Measurements from ENCODE around the gene MYH15.
A peak's percentile ranks its signal among the peaks of the same experiment; 100 is the strongest.

Gene MYH15

DNA sequence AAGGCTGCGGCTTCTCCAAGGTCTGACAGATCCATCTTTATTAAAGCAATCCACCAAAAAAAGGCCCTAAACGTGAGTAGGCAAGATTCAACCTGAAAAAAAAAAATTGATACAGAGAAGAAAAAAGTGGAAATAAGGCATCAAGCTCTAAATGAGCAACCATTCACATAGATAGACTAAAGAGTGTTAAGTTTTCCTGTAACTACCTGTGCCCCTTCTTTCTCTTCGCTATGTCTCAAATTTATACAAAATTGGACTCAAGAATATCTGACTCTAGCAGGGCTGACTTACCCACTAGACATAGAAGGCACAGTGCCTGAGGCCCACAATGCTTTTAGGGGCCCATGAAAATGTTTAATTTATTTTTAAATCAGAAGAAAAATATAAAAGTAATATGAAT, at the start of gene MYH15:
TSS of gene MYH15 (minus strand) at position 101 of the 400 bp plus-strand sequence. CDS start at position 35, 66 bp downstream.
- no peak for DNase-seq (ENCODE audit: low read depth)

DNA sequence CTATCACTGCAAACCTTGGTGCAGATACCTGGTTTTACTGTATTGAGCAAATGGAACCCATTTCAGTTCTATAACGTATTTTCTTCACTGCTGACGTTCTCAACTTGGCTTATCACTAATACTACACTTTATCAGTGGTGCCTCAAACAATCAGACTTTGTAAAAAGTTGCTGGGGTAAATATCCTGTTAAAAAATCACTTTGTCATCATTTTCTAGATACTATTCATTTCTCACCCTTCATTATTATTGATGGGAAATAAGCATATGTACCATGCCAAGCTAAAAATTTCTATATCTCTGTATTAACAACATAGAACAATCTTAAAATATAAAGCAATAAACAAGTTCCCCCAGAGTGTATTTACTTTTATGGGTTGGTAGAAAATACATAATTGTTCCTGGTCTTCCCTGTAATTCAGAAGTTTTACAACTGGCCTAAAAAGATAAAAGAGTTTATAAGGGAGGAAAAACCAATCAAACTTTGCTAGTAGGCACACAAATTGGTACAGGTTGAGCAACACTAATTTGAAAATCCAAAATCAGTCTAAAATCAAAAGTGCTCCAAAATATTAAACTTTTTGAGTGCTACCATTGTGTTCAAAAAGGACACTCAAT, 45.7 kb upstream of the MYH15 start:
- DNase-seq (ENCODE audit: low read depth), result no peak

DNA sequence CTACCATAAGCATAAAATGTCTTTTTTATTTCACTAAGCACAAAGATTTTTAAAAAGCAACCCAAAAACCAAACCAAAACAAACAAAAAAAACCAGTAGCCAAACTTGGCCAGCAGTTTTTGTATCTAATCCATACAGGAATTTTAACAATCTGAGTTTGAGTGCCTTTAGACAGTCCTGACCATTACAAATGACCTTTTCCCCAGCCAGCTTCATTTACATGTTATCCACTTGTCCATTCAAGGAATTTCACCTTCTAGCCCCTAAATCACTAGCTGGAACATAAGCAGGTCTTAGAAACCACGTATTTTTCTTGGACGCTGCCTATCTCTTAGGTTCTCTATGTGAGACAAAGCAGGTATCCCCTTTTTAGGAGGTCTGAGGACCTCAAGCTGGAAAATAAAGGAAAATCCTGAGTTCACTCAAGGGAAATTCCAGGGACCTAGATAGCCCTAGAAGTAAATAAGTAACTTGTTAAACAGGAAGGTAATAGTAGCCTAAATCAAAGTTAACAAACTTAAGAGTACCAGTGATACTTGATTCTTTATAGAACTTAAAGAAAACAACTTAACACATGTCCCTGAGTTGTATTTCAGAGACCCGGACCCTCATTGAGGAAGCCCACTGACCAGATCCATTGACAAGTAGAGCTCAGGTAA, 44.6 kb upstream of the MYH15 start:
- DNase-seq (ENCODE audit: low read depth), result no peak

DNA sequence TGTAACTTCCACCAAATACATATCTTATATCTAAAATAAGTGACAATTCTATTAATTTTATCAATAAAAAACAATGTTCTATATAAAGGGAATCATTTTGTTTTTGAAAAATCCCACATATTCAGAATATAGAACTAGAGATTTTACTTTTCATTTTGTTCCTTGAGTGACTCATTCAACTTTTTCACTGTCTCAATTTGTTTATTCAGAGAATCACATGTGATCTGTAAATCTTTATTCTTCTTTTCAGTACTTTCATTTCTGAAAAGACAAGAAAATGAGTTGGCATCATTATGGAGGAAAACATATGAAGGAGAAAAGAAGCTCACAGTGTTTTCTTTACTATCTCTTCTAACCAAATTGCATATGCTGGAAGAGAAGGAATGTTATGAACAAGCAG, 43.8 kb upstream of the MYH15 start:
- DNase-seq (ENCODE audit: low read depth), result no peak

DNA sequence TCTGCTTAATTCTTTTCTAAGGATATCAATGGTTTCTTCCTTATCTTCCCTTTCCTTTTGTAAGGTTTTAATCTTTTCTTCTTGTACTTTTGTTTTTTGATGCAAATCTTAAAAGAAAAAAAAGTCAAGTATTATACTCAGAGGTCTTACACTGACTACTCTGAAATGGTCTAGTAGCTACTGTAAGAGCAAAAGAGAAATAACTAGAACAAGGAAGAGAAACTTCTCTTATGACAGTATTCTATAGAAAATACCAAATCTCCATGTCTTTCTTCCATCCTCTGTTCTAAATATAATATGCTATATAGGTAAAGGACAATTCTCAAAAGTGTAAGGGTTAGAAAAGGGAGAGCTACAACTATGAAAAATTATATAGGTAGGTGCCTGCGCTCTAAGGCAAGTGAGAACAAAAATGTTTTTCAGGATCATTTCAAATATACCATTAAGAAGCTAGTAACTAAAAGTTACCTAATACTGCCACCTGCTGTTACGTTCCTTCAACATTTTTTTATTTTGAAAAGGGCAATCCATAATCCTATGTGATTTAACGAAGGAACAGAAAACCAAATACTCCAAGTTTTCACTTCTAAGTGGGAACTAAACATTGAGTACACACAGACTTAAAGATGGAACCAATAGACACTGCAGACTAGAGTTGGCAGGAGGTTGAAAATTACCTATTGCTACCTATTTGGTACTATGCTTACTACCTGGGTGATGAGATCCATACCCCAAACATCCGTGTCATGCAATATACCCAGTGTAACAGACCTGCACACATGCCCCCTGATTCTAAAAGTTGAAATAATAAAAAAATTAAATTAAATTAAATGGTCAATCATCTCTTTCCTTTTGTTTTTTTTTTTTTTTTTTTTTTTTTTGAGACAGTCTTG, 42.1 kb upstream of the MYH15 start:
- DNase-seq (ENCODE audit: low read depth), result peak; percentile 40

- no peak for DNase-seq (ENCODE audit: low read depth)
Observed at GRCh38 chr3:108548886-108549285, 38.5 kb upstream of the MYH15 start.

DNA sequence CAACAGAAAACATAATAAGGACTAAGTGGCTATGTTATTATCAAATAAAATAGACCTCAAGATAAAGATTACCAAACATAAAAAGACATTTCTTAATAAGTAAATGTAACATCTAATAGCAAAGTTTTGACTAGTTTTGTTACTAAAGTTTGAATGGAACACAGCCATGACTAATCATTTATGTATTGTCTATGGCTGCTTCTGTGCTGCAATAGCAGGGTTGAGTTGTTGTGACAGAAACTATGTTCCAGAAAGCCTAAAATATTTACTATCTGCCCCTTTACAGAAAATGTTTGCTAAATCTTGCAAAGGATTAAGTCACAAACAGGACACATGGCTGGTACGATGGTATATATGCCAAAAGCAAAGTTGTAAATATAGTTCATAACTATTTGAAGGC, 37.9 kb upstream of the MYH15 start:
- peak; percentile 63 for DNase-seq (ENCODE audit: low read depth)

DNA sequence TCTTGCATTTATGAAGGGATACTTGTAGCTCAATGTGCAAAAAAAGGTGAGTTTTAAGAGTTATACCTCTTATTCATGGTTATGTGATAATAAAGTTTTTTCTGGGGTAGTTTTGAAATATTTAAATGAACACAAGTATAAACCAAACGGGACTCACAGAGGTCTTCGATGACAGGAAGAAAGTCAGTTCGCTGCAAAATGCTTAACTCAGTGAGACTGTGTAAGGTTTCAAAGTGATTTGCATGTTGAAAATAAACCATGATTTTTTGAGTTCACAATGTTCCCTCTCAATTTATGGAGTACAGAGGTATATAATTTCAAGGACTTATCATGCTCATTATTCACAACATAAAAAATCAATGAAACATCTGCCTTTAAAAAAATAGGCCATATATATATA, 36.3 kb upstream of the MYH15 start:
- DNase-seq (ENCODE audit: low read depth), result no peak

DNA sequence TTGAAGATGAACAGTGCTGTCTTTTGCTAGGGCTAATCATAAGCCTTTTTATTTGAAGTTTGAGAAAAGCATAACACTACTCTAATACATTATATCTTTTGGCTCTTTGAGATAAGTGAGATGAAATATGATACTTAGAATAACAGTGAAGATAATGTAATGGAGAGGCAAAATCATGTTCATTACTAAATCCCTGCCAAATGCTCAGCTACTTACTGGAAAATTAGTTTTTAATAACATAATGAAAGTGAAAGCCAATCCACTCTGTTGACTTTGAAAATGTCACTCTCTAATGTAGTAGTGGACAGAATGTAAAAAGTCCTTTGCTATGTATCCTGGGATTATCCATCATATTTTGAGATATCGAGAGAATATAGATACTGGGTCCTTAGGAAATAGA, 35.9 kb upstream of the MYH15 start:
- no peak for DNase-seq (ENCODE audit: low read depth)

GRCh38 chr3:108538083-108538482, 27.7 kb upstream of the MYH15 start:
- DNase-seq (ENCODE audit: low read depth), result no peak

DNA sequence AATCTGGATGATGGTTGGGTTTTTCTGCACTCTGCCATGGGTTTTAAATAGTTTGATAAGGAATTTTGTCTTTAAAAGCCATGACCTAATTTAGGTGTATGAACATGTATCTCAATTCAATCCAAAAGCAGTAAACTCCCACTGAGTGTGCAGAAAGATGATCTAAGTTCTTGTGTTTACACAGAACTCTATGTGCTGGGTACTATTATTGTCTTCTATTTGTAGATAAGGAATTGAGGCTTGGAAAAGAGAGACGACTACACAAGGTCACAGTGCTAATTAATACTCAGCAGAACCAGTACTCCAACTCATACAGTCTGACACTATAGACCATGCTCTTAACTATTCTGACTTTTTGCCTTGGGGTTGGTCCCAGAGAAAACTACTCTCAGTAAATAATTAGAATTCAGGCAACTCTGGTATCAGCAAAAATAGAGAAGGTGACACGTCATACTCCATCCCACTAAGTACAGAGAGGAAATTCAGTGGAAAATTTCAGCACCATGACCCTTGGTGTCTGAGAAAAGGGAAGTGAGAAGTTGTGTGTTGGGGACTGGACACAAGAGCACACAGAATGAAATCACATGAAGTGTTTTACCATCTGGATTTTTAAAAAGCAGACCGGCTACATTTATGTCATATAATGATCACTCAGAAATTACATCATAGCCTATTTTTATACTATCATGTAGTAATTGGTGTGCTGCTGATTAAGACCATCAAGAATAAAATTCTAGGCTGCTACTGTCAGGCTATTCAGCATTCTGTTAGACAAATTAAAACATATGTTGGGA, 18.3 kb upstream of the MYH15 start:
- no peak for DNase-seq (ENCODE audit: low read depth)

DNA sequence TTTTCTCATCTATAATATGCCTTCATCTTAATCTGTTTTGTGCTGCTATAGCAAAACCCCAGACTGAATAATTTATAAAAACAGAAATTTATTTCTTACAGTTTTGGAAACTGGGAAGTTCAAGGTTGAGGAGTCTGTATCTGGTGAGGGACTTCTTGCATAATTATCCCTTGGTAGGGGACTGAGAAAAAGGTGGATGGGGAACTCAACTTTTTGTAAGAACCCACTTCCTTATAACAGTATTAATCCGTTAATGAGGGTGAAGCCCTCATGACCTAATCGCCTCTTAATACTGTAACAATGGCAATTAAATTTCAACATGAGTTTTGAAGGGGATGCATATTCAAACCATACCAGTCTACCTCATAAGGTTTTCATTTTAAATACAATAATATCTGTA, 17.4 kb upstream of the MYH15 start:
- DNase-seq (ENCODE audit: low read depth), result no peak

DNA sequence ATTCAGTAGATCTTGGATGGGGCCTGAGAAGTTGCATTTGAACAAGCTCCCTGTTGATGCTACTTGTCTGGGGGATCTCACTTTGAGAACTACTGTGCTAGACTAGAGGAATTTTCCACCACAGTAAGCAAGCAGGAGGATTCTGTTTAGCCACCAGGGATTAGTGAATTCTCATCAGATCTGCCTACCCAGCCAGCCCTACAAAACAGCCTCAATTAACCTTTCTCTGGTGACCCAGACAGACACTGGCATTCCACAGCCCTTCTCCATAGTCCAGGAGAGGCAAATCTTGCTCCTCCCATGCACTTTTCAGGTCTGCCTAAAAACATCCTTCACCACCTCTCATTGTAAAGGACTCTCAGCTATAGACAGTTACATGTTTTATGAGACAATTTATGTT, 16.7 kb upstream of the MYH15 start:
- DNase-seq (ENCODE audit: low read depth), result no peak

DNA sequence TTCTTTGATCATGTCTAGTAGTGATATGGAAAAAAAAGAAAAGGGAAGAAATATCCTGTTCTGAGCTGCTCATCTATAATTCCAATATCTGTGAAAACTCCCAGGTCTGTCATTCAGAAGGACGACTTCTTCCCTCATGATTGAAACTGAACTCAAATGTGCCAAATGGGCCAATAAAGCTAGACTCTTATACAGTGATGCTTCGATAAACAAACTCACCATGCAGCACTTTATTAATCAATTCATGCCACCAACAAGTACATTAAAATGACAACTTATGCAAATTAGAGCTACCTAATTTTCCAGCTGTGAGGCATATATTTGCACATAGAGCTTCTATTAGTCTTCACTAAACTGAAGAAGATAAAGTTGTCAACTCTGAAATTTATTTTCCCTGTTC, 15.6 kb upstream of the MYH15 start:
- DNase-seq (ENCODE audit: low read depth), result no peak

- no peak for DNase-seq (ENCODE audit: low read depth)
Observed at GRCh38 chr3:108525256-108525655, 14.9 kb upstream of the MYH15 start.

DNA sequence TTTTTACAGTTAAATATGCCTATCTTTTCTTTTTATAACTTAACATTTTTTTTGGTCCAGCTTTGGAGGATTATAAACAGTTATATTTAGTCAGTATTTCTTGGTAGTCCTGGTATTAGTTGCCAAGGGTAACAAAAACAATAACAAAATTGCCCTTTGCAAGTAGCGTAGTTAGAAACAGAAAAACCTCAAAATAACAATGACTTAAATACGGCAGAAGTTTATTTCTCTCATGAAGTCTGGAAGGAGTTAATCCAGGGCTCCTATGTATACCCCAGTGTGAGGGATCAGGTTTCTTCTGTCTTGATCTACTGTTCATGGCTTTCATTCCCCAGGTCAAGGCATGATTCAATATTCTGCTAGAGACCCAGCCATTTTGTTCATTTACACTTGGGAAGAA, 14.1 kb upstream of the MYH15 start:
- DNase-seq (ENCODE audit: low read depth), result peak; percentile 10

DNA sequence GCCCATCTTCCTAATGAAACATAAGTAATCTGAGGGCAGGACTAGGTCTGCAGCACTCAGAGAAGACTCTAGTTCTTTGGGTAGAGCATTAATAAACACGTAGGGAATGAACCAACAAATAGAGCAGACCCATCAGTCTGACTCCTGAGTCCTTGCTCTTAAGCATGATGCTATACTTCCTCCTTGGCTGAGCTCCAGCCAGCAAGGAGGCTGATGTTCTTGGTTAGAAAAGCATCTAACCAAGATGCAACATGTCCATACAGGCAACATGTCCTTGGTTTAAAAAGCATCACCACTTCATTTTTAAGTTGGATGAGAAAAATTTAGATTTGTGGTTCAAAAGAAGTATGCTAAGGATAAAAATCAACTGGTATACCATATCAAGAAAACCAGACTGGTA, 8.5 kb upstream of the MYH15 start:
- DNase-seq (ENCODE audit: low read depth), result no peak

- DNase-seq (ENCODE audit: low read depth), result no peak
Observed at GRCh38 chr3:108516881-108517280, 6.5 kb upstream of the MYH15 start.

GRCh38 chr3:108513961-108514360, 3.6 kb upstream of the MYH15 start:
- DNase-seq (ENCODE audit: low read depth), result no peak

DNA sequence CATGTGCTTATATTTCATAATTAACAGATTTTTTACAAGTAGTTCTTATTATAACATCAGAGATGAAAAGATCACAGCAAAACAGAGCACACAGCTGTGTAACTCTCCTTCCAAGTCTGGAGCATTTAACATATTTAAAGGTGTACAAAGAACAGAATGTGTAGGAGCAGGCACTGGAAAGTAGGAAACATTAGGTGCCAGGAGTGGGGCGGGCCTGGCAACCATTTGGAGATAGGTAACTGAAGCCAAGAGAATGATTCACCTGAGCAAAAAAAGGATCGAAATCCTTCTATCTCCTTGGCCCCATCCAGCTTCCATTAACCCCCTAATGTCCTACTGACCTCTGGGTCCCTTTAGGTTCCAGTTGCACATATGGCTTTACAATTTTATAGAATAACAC, 2.3 kb upstream of the MYH15 start:
- DNase-seq (ENCODE audit: low read depth), result no peak

DNA sequence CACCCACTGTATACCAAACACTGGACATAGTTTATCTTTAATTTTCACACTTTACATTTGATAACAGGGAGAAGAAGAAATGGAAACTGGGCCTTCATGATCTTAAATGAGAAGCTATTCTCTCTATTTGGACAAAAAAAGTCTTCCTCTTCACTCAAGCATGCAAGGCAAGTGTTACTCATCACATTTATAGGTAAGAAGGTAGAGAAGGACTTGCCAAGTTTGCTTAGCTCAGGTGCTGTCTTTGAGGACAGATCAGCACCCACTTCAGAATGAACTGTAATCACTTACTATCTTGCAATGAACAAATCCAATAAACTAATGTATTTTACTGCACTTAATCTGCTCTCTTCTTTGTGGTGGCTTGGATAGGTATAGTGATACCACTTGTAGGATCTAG, 1.1 kb upstream of the MYH15 start:
- DNase-seq (ENCODE audit: low read depth), result no peak

GRCh38 chr3:108511055-108511454, 659 bp upstream of the MYH15 start:
- no peak for DNase-seq (ENCODE audit: low read depth)

Measured in fibroblast of gingiva (primary cell).